IMR-90 (cell line): ENCODE data around the gene CIDEA. TPM values are rescaled to one million over a fixed set of nuclear protein-coding genes. Genes with fewer than 3 reads are reported as not detected.

Source experiments
- CHD1 ChIP-seq: IDR thresholded peaks from 2 replicates; pipeline ENCODE4 v1.6.1; 2012; ENCODE audit warnings: low read depth, low read length, improper control_type of control experiment
- NFE2L2 ChIP-seq: fragments of 150-350 bp; IDR thresholded peaks from 2 replicates; pipeline ENCODE4 v1.6.1; 2016; ENCODE audit warnings: low read depth, mild to moderate bottlenecking, low read length
- polyA plus RNA-seq, 3 experiments: library from polyadenylated mRNA; depleted of rRNA; stranded (reverse); fragments of >200 nt; gene quantifications; 2 replicates each; pipeline ENCODE4 v1.2.3, GENCODE V29; 2012; ENCODE audit warnings: low replicate concordance in 1 of 3
- total RNA-seq: library from RNA; depleted of rRNA; stranded (reverse); fragments of >200 nt; gene quantifications from 2 replicates; pipeline ENCODE4 v1.2.3, GENCODE V29; 2012

CIDEA gene
- total and polyA plus RNA-seq, 2 of the 4 experiments (the other 2 are of a cell fraction), result not detected

DNA sequence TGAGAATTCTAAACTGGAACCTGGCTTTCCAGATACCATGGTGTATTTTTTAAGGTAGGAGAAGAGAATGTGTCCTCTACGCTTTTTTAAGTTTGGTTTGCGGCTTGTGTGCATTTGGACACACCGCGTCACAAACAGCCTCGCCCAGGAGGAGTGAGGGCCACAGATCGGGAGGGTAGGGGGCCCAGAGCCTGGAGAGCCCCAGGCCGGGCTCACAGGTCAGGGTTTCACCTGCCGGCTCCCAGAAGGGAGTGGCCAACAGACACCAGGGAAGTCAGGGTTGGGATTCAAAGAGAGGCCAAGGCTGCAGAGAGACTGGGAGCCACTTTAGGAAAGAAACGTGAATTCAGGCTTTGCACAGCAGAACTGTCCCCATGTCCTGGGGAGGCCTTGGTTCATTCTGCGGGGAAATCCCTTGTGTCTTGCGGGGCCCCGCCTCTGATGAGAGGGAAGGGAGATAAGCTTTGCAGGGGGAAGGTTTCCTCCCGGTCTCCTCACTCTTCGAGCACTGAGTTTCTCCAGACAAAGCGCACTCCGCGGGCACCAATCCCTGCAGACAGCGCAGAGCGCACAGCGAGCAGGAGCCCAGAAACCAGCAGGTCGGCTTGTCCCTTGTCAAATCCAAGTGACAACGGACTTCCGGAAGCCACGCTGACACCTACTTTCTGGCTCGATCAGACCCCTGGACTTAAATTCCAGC lies 51.9 kb downstream of the CIDEA start (continued):
- TF ChIP-seq NFE2L2 (no peak), CHD1 (no peak)
